HuH-7 (cell line): ENCODE results near the gene TMEM51.
A peak's percentile ranks its signal among the peaks of the same experiment; 100 is the strongest.
"Not testable (repeated sequence)": the region's sequence is repeated elsewhere in the genome, so short reads cannot be mapped to it uniquely, and the experiment has no call there.

ENCODE experiments used
- DNase-seq: peaks from one replicate; pipeline ENCODE4 v3.0.0; 2011; ENCODE audit warnings: low spot score

TMEM51 gene

DNA sequence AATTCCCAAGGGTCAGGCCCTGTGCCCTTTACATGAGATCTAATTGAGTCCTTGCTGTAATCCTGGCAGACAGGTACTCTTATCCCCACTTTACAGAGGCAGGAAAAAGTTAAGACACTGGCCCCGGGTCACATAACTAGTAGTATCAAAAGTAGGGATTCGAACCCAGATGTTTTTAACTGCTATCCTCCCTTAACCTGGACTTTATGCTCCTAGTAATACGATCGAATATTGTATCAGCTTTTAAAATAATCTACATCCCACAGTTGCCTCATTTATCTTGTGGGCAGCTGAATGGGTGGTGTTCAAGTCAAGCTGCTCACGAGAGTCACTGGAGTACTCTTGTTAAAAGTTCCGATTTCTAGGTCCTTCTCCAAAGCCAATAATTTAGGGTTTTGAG is 25.5 kb upstream of the TMEM51 start:
- no peak for DNase-seq

DNA sequence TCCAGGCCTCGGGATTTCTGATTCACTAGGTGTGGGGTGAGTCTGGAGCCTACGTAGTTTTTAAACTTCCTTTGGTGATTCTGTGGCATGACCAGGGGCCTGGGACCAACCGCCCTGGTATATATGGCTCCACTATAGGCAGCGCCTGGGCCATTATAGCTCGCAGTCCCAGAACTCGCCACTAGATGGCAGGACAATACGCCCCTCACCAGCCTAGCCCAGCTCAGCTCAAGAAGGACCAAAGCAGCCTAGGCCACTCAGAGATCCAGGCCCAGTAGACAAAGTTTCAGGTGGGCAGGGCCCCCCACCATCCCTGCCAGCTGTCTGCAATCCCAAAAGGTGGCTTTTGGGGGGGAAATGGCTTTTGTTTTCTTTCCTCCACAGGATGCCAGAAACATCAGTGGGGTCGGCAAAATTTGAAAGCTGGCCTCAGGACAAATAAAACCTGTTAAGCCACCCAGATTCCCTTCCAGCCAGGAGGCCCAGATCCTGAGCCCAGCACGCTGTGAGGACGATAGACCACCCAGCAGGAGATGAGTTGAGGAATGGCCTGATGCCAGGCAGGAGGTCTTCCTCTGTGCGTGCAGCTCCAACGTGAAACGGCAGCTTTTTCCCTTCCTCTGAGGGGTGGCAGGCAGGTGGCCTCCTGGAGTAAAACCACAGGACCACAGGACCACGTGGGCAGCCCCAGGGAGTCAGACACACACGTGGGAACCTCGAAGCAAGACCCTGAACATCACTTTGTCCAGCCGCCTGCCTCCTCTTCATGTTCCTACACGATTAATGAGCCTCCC is 24.8 kb upstream of the TMEM51 start:
- peak; percentile 85 for DNase-seq

DNA sequence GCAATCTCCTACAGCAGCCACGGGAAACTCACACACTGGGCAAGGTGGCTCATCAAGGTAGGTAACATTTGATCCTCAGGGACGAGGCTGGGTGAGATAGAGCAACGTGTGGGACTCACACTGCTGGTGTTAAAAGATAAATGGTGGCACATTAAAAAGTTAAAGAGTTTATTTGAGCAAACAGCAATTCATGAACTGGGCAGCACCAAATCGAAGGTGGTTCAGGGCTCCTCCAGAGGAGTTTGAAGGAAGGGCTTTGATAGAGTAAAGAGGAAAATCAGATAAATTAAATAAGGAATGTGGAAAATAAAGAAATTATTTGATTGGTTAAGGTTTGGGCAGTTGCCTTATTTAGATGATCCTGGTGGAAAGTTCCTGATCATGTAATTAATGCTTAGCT is 23.6 kb upstream of the TMEM51 start:
- no peak for DNase-seq

DNA sequence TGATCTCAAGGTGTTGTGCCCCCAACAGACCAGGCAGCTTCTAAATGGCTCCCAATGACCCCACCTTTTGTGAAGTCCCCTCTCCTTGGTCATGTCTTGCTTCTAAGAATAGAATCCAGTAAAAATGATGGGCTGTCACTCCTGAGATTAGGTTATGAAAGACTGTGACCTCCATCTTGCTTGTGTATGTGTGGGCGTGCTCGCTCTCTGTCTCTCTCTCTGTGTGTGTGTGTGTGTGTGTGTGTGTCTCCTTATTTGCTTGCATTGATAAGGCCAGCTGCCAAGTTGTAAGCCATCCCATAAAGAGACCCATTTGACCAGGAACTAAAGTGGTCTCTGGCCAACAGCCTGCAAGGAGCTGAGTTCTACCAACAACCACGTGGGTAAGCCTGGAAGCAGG is 22.9 kb upstream of the TMEM51 start:
- no peak for DNase-seq

- no peak for DNase-seq
Observed at GRCh38 chr1:15132965-15133364, 20.6 kb upstream of the TMEM51 start.

DNA sequence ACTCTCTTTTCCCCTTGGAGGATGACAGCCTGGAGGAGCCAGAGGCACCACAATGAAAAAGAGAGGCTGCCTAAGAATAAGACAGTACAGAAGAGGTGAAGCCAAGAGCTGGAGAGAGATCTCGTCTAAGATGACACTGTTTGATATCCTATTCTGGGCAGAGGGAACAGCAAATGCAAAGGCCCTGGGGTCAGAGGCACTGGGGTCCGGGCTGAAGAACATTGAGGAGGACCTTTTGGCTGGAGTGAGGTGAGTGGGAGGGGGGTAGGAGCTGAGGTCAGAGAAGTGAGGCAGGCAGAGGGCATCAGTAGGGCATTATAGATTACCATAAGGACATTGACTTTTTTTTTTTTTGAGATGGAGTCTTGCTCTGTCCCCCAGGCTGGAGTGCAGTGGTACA is 19.3 kb upstream of the TMEM51 start:
- no peak for DNase-seq

GRCh38 chr1:15135604-15136003 is 17.9 kb upstream of the TMEM51 start:
- DNase-seq, result not testable (repeated sequence)

DNA sequence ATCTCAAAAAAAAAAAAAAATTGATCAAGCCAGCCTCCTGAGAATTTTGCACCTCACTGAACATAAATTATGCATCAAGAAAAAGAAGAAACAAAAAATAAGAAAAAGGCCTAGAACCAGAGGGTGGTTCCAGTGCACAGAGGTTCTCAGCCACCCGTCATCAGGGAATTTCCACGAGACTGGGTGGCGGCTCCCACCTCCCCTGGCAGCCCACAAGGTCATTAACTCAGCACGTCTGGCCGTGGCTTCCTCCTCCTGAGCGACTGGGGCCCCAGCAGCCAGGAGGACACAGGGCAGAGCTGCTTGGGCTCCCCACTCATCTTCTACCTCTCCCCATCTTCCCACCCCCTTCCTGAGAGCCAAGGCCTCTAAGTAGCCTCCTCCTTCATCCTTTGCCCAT is 15.7 kb upstream of the TMEM51 start:
- DNase-seq, result no peak

GRCh38 chr1:15139654-15140350 is 13.7 kb upstream of the TMEM51 start:
- DNase-seq, result no peak

DNA sequence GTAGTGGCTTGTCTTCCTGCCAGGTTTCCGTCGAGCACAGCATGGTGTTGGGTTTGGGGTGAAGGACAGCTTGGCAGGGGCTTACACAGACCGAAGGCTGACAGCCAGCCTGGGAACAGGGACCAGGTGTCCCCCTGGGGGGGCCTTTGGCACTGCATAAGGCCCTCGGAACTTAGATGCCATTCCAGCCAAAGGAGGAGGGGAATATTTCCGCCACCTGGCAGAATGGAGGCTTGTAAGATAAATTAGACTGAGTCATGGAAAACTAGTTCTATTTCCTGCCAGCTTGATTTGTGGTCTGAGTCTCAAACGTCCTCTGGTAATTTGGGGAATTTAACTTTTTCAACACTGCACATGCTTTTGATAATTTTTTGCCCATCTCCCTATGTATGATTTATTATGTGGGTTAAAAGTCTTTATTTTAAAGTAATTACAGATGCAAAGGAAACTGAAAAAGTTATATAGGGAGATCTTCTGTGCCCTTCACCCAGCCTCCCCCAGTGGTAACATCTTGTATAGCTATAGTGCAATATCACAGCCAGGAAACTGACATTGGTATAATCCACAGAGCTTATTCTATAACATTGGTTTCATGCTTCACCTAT is 11.5 kb upstream of the TMEM51 start:
- no peak for DNase-seq

DNA sequence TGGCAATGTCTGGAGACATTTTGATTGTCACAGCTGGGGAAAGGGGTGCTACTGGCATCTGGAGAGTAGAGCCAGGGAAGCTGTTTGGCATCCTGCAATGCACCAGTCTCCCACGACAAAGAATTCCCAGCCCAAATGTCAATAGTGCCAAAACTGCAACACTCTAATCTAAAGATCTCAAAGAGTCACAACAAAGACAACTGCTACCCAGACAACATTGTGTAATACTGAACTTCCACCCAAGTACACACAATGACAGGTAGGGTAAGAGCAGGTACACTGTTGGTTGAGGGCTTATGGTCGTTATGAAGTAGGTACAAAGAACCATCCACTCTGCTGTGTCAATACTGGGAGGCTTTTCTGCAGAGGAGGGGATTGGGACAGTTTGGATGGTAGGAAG is 8.2 kb upstream of the TMEM51 start:
- DNase-seq, result no peak

- DNase-seq, result no peak
Observed at GRCh38 chr1:15146142-15146680, 7.3 kb upstream of the TMEM51 start.

- no peak for DNase-seq
Observed at GRCh38 chr1:15146971-15147376, 6.6 kb upstream of the TMEM51 start.

GRCh38 chr1:15148004-15148403 is 5.5 kb upstream of the TMEM51 start:
- no peak for DNase-seq

DNA sequence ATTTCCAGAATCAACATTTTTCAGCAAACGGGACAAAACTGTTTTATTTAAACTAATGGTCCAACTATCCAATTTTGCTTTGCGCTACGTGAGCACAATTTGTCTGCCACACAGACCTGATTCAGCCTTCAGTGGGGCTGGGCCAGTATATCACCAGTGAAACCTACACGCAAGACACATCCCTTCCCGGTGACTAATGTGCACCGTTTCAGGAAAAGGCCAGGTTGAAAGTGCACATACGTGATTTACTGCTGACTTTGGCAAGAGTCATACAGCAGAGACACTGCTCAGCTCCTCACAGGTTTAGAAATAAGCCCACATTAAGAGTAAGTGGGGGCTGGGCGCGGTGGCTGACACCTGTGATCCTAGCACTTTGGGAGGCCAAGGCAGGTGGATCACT is 5.1 kb upstream of the TMEM51 start:
- no peak for DNase-seq

- DNase-seq, result no peak
Observed at GRCh38 chr1:15148941-15149340, 4.6 kb upstream of the TMEM51 start.

DNA sequence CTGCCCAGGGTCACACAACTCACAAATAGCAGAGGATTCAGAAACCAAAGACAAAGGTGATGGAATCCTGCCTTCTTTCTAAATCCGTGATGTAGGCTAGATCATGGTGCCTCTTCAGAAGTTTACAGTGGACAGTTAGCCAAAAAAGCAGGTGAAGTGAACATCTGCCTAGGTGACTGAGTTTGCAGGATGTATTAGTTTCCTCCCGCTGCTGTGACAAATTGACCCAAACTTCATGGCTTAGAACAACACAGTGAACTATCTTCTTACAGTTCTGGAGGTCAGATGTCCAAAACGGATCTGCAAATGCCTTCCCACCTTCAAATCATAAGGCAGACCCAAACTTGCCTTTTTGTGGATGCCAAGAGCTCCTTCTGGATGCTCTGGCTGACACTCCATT is 3.2 kb upstream of the TMEM51 start:
- DNase-seq, result no peak

DNA sequence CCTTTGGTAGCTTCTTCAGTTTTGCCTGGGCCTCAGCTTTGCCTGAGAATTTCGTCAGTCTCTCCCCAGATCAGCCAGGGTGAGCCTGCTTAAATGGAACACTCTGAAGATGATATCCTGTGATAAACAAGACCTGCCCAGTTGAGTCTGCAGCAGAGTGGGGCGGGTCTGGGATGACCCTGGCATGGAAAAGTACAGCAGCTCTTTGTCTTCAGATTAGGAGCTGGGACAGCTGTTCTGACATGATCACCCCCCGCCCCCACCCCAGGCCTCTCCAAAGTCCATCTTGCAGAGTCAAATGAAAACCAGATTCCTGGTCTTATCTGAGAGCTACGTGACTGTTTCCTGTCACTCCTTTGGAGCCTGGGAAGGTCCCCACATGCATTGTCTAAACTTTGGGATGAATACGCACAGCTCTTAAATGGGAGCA is 2.2 kb upstream of the TMEM51 start:
- DNase-seq, result peak; percentile 30

DNA sequence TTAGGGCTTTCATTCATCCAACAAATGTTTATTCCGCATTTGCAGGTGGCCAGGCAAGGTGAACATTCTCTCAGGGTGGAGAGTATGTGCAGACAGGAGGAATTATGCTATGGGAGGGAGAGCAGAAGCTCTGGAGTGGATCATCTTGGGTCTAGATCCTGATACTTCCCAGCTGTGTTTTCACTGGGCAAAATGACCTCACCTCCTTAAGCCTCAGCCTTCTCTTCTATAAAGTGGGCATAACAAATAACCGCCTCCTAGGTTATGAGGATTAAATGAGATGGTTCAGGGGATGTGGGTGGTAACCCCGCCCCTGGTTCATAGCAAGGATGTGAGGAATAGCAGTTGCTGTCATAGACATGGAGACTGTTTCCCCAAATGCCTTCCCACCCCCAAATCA is 1.7 kb upstream of the TMEM51 start:
- no peak for DNase-seq

DNA sequence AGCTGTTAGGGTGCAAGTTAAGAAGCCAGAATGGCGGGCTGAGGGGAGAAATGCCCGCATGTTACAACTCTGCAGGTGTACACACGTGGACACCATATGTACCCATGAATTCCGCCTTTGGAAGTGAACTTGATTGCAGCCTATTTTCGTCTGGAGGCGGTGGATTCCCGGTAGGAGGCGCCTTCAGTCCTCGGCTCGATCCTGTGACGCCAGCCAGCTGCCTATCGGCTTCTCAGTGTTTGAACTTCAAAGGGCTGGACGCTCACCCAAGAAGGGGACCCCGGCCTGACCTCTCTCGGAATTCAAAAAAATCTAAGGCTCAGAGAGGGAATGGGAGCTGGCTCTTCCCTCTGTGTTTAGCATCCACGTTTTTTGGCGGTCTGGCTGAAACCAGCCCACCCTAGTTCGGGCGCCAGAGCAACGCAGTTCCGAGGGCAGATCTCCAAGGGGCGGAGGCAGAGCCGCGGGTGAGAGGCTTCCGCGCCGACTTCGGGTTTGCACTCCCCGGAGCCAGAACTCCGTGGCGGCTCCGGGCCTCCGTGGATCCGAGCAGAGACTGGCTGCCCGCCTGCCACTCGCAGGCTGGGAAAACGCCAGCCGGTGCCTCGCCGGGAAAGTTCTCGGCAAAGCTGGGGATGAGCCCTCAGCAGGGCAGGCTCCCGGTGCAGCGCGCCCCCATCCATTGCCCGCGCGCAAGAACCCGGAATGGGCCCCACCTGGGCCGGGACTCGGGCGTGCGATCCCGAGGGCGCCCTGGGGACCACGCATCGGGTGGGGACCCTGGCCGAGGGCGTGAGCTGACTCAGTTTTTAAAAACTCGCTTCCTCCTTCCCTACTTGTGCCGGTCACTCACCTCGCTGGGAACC is 996 bp upstream of the TMEM51 start:
- DNase-seq, result peak; percentile 80

DNA sequence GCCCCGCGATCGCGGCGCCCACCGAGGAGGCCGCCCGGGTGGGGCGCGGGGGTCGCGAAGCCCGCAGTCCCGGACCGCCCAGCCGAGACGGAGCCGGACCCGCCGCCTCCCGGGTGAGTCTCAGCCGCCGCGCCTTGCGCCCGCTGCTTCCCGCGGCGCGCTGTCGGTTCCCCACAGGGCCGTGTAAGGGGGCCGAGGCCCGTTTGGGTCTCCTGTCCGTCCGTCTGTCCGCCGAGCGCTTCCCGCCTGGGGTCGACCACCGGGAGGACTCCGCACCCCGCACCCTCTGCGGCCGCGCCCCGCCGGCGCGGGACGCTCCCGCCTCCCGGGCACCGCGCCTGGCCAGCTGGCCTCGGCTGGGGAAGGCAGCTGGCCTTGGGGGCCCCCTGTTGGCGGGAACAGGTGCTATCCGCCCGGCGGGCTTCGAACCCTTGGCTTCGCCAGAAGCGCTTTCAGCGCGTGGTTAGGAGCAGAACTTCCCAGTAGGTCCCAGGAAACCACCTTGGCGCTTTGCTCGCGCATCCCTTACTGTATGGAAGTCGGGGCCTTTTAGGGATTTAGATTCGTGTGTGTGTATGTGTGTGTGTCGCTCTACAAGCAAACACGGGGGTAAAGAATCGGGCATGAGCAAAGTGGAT is 414 bp downstream of the TMEM51 start:
- peak; percentile 73 for DNase-seq
